Esophagus muscularis mucosa (tissue), 4 donors: ENCODE results near the gene SLC17A7. TPM values are rescaled to one million over a fixed set of nuclear protein-coding genes. Genes with fewer than 3 reads are reported as not detected.
A peak's percentile ranks its signal among the peaks of the same experiment; 100 is the strongest.

ENCODE experiments used
- DNase-seq: peaks from one replicate; pipeline ENCODE4 v3.0.0-alpha.2; 2017; ENCODE audit errors: extremely low spot score
- H3K27ac ChIP-seq, 4 donors: fragments of 200-600 bp; sonication (generic); replicated peaks in 1 of 4; 1 replicate in 3 of 4; 2 replicates in 1 of 4; pipeline ENCODE4 v1.5.1; 2016 to 2019; ENCODE audit warnings: mild to moderate bottlenecking in 1 of 4
- H3K27me3 ChIP-seq, 4 donors: fragments of 200-600 bp; sonication (generic); one replicate each; pipeline versions ENCODE4 v1.5.1 to v1.6.0; 2016 to 2019
- H3K36me3 ChIP-seq, 4 donors: fragments of 200-600 bp; sonication (generic); one replicate each; pipeline ENCODE4 v1.5.1; 2016 to 2019
- H3K4me1 ChIP-seq, 4 donors: fragments of 200-600 bp; sonication (generic); one replicate each; pipeline ENCODE4 v1.5.1; 2016 to 2019
- H3K4me3 ChIP-seq, 4 donors: fragments of 200-600 bp; sonication (generic); 1 replicate in 2 of 4; 2 replicates in 2 of 4; pipeline ENCODE4 v1.5.1; 2016 to 2019; ENCODE audit warnings: mild to moderate bottlenecking in 4 of 4, moderate library complexity in 1 of 4
- H3K9me3 ChIP-seq, 4 donors: fragments of 200-600 bp; sonication (generic); 1 replicate in 3 of 4; 2 replicates in 1 of 4; pipeline ENCODE4 v1.5.1; 2016 to 2019
- EP300 ChIP-seq: sonication (generic); formaldehyde crosslinking; IDR thresholded peaks from one replicate; pipeline ENCODE4 v1.6.1; 2017; ENCODE audit warnings: antibody characterized with exemption
- POLR2A ChIP-seq: fragments of 450-650 bp; IDR thresholded peaks from one replicate; pipeline ENCODE4 v1.6.1; 2017; ENCODE audit warnings: antibody characterized with exemption, moderate library complexity, mild to moderate bottlenecking, low read depth
- POLR2AphosphoS5 ChIP-seq, 2 donors: sonication (generic); formaldehyde crosslinking; IDR thresholded peaks; one replicate each; pipeline ENCODE4 v1.6.1; 2017; ENCODE audit warnings: antibody characterized with exemption in 2 of 2
- WGBS: methylation state at CpG from one replicate; pipeline ENCODE4 v1.1.5; 2018; 5-methylcytosine and 5-hydroxymethylcytosine counted together
- intact Hi-C: fragments of 100-400 bp; cut with DNase I; formaldehyde crosslinking; loops from one replicate; pipeline ENCODE4 v1.15.1; 2023
- total RNA-seq, 4 donors: library from RNA; depleted of rRNA; stranded (reverse); fragments of >200 nt; gene quantifications; one replicate each; pipeline versions ENCODE4 v1.1.0 to v1.2.1, GENCODE V29; 2016
- TF ChIP-seq, protein P1 (sequence below), 3 experiments: fragments of 200-600 bp in 2 of 3; fragments of 450-650 bp in 1 of 3; sonication (generic) in 2 of 3; IDR thresholded peaks; one replicate each; pipeline ENCODE4 v1.5.1; 2017 to 2019; ENCODE audit warnings: antibody characterized with exemption in 3 of 3, mild to moderate bottlenecking in 2 of 3, moderate library complexity in 1 of 3

Gene SLC17A7
- total RNA-seq, 4 donors from 2014 or later: 0.83 to 5.2 (median 1.3) TPM

DNA sequence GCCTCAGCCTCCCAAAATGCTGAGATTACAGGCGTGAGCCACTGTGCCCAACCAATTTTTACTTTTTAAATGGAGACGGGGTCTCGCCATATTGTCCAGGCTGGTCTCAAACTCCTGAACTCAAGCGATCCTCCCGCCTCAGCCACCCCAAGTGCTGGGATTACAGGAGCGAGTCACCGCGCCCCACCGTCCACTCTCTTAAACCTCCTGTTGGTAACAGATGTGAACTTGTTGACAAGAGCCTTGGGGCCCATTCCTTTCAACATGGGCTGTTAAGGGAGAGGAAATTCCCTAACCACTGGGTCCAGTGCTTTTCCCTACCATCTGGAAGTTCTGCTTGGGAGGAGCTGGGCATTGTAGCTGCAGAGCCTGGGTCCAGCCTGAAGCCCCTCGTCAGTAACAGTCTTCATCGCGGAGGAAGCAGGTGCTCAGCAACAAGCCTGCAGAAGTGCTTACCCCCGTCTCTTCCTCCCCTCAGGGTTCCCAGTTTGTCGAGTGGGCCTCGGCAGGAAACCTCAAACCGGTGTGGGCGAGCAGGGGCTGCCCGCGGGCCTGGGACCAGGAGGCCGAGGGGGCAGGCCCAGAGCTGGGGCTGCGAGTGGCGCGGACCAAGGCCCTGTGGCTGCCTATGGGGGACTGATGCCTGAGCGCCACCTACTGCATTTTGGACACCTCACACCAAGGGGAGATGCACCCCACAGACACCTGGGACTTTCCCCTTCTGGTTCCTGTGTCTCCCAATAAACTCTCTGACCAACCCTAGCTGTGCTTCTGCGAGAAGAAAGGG lies 28.7 kb upstream of the SLC17A7 start:
- Histone ChIP-seq H3K27me3 (no peaks in the 10 kb centered on the region), H3K9me3 (no peaks in the 10 kb centered on the region), H3K4me1 (peaks cover 30 to 44% (median 40%) of the 10 kb centered on the region in 4 donors), H3K27ac (peak overlapping the region; percentile 51 to 77 (median 63)), H3K4me3 (no peak overlapping the region), H3K36me3 (peaks cover 4 to 46% (median 14%) of the 10 kb centered on the region in 4 donors)
- TF ChIP-seq, protein P1, sequence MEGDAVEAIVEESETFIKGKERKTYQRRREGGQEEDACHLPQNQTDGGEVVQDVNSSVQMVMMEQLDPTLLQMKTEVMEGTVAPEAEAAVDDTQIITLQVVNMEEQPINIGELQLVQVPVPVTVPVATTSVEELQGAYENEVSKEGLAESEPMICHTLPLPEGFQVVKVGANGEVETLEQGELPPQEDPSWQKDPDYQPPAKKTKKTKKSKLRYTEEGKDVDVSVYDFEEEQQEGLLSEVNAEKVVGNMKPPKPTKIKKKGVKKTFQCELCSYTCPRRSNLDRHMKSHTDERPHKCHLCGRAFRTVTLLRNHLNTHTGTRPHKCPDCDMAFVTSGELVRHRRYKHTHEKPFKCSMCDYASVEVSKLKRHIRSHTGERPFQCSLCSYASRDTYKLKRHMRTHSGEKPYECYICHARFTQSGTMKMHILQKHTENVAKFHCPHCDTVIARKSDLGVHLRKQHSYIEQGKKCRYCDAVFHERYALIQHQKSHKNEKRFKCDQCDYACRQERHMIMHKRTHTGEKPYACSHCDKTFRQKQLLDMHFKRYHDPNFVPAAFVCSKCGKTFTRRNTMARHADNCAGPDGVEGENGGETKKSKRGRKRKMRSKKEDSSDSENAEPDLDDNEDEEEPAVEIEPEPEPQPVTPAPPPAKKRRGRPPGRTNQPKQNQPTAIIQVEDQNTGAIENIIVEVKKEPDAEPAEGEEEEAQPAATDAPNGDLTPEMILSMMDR (IDR thresholded peaks at IDR 0.05): peak in 1 of 3 experiments; percentile 4
- no peak for TF ChIP-seq EP300
- intact Hi-C loops: no loop called here
- WGBS: 81% methylated on average over 25 of the region's 25 CpGs
- no peak for DNase-seq

DNA sequence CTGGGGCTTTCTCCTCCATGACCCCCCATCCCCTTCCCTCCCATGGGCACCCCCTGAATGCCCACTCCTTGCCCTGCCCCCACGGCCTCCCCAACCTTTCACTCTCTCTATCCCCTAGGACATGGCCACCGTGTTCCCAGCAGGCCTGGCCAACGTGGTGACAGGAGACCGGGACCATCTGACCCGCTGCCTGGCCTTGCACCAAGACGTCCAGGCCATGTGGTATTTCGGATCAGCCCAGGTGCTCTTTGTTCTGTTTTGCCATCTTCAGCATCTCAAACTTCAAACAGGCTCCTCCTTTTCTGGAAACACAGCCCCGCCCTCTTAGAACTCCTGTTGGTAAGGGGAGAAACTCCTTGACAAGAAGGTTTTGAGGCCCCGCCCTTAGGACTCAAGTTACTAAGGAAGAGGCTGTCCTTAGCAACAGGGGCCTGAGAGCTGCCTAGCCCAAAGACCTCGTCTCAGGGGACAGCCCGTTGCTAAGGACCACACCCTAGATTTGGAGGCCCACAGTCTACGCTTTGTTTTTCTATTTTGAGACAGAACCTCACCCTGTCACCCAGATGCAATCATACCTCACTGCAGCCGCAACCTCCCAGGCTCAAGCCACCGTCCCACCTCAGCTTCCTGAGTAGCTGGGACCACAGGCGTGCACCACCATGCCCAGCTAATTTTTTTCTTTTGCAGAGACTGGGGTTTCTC lies 27.6 kb upstream of the SLC17A7 start:
- H3K27ac ChIP-seq: peak overlapping the region; percentile 51 to 77 (median 63)
- 49% methylated on average over 9 of the region's 15 CpGs for WGBS
- no peak overlapping the region for H3K4me3 ChIP-seq
- DNase-seq: peak; percentile 95
- H3K36me3 ChIP-seq: peaks cover 4 to 57% (median 24%) of the 10 kb centered on the region in 4 donors
- H3K9me3 ChIP-seq: no peaks in the 10 kb centered on the region
- intact Hi-C loops: no loop called here
- peaks cover 29 to 35% (median 32%) of the 10 kb centered on the region in 4 donors for H3K4me1 ChIP-seq
- no peaks in the 10 kb centered on the region for H3K27me3 ChIP-seq
- TF ChIP-seq POLR2AphosphoS5 (IDR thresholded peaks at IDR 0.05) (peak; percentile 36 to 69), POLR2A (no peak)

DNA sequence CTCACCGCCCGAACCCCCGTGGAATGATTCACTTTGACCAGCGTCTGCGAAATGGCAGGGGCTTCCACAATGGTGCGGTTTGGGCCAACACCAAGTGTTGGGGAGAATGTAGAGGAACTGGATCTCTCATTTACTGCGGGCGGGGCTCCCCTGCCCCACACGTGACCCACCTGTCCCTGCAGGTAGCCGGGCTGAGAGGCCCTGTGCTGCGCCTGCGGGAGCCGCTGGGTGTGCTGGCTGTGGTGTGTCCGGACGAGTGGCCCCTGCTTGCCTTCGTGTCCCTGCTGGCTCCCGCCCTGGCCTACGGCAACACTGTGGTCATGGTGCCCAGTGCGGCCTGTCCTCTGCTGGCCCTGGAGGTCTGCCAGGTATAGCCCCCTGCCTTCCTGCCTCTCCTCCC lies 26.9 kb upstream of the SLC17A7 start:
- 89% methylated on average over 16 of the region's 19 CpGs for WGBS
- intact Hi-C loops: no loop called here
- no peaks in the 10 kb centered on the region for H3K27me3 ChIP-seq
- peaks cover 22 to 28% (median 26%) of the 10 kb centered on the region in 4 donors for H3K4me1 ChIP-seq
- H3K27ac ChIP-seq: peak overlapping the region; percentile 48 to 77 (median 63)
- H3K36me3 ChIP-seq: peaks cover 4 to 60% (median 27%) of the 10 kb centered on the region in 4 donors
- H3K4me3 ChIP-seq: no peak overlapping the region
- no peak for TF ChIP-seq POLR2A
- no peak for DNase-seq
- H3K9me3 ChIP-seq: no peaks in the 10 kb centered on the region

DNA sequence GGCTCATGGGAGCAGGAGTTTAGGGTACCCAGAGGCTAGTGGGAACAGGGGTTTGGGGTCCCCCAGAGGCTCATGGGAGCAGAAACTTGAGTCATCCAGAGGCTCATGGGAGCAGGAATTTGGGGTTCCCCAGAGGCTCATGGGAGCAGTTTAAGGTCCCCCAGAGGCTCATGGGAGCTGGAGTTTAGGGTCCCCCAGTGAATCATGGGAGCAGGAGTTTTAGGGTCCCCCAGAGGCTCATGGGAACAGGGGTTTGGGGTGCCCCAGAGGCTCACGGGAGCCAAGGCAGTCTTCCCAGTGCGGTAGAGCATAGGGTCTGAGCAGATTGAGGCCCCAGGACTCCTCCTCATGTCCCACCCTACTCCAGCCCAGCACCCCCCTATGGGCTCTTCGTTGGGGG lies 24.0 kb upstream of the SLC17A7 start:
- no peak for TF ChIP-seq POLR2AphosphoS5 (IDR thresholded peaks at IDR 0.05)
- TF ChIP-seq, protein P1 (IDR thresholded peaks at IDR 0.05): no peak
- intact Hi-C loops: no loop called here
- Histone ChIP-seq H3K9me3 (no peaks in the 10 kb centered on the region), H3K27ac (no peak overlapping the region), H3K27me3 (no peaks in the 10 kb centered on the region), H3K4me3 (no peak overlapping the region), H3K4me1 (peaks cover 16 to 21% (median 20%) of the 10 kb centered on the region in 4 donors), H3K36me3 (peaks cover 4 to 80% (median 35%) of the 10 kb centered on the region in 4 donors)
- no peak for DNase-seq
- 95% methylated on average over 3 of the region's 3 CpGs for WGBS

DNA sequence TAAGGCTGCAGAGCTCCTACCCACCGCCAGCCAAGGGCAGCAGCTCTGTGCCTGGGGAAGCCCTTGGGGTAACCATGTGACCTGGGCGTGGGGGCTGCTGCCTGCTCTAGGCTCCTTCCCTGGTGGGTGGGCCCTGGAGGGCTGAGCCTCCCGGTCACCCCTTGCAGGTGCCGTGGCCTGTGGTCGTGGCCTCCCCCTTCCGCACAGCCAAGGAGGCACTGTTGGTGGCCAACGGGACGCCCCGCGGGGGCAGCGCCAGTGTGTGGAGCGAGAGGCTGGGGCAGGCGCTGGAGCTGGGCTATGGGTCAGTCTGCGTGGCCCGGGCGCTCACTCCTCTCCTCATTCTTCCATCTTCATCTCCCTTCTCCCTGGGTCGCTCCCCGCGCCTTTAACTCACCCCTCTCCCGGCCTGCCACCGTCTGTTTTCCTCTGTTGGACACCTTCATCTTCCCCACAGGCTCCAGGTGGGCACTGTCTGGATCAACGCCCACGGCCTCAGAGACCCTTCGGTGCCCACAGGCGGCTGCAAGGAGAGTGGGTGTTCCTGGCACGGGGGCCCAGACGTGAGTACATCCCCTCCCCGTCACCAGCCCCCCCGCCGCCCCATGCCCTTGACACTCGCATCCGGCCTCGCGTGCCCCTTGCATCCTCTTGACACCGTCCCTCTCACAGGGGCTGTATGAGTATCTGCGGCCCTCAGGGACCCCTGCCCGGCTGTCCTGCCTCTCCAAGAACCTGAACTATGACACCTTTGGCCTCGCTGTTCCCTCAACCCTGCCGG lies 22.8 kb upstream of the SLC17A7 start:
- DNase-seq: no peak
- Histone ChIP-seq H3K4me1 (peaks cover 6 to 10% (median 8%) of the 10 kb centered on the region in 4 donors), H3K27ac (no peak overlapping the region), H3K9me3 (no peaks in the 10 kb centered on the region), H3K36me3 (peaks cover 4 to 80% (median 46%) of the 10 kb centered on the region in 4 donors), H3K27me3 (no peaks in the 10 kb centered on the region), H3K4me3 (no peak overlapping the region)
- 93% methylated on average over 32 of the region's 39 CpGs for WGBS
- intact Hi-C loops: no loop called here
- TF ChIP-seq, protein P1 (IDR thresholded peaks at IDR 0.05): no peak
- TF ChIP-seq POLR2A (no peak), EP300 (no peak), POLR2AphosphoS5 (IDR thresholded peaks at IDR 0.05) (no peak)
